Measurements from ENCODE around the gene LIMA1.
"Not testable (repeated sequence)": the region's sequence is repeated elsewhere in the genome, so short reads cannot be mapped to it uniquely, and the experiment has no call there.

LIMA1 gene

GRCh38 chr12:50185301-50185895, 97.9 kb downstream of the LIMA1 start:
- no peak for DNase-seq

- DNase-seq = no peak
Measured at GRCh38 chr12:50184261-50184660, 99.1 kb downstream of the LIMA1 start.

- DNase-seq = no peak
Measured at GRCh38 chr12:50182461-50182860, 100.9 kb downstream of the LIMA1 start.

GRCh38 chr12:50181691-50182090, 101.6 kb downstream of the LIMA1 start:
- DNase-seq = no peak

GRCh38 chr12:50175716-50176026, 107.6 kb downstream of the LIMA1 start:
- DNase-seq = no peak

GRCh38 chr12:50174971-50175715, 108.2 kb downstream of the LIMA1 start:
- no peak for DNase-seq

- peak; percentile 93 for DNase-seq
Measured at GRCh38 chr12:50167049-50167828, 116.1 kb downstream of the LIMA1 start, which contains the start of gene CERS5. CERS5 (minus strand) TSS chr12:50167369; CDS start chr12:50167297, 72 bp downstream.

GRCh38 chr12:50166799-50167048, 116.6 kb downstream of the LIMA1 start:
- DNase-seq = no peak

- DNase-seq = no peak
Measured at GRCh38 chr12:50164963-50165362, 118.4 kb downstream of the LIMA1 start.

GRCh38 chr12:50162230-50162629, 121.1 kb downstream of the LIMA1 start:
- no peak for DNase-seq

GRCh38 chr12:50160643-50161042, 122.7 kb downstream of the LIMA1 start:
- DNase-seq = no peak

GRCh38 chr12:50157259-50157658, 126.1 kb downstream of the LIMA1 start:
- DNase-seq = no peak

- no peak for DNase-seq
Measured at GRCh38 chr12:50156641-50157040, 126.7 kb downstream of the LIMA1 start.

GRCh38 chr12:50154947-50155346, 128.4 kb downstream of the LIMA1 start:
- not testable (repeated sequence) for DNase-seq

- DNase-seq = no peak
Measured at GRCh38 chr12:50151047-50151687, 132.2 kb downstream of the LIMA1 start.

GRCh38 chr12:50149311-50149710, 134.0 kb downstream of the LIMA1 start:
- no peak for DNase-seq

GRCh38 chr12:50148011-50148410, 135.3 kb downstream of the LIMA1 start:
- not testable (repeated sequence) for DNase-seq

- DNase-seq = no peak
Measured at GRCh38 chr12:50147281-50147680, 136.0 kb downstream of the LIMA1 start.

GRCh38 chr12:50145439-50145838, 137.9 kb downstream of the LIMA1 start:
- DNase-seq = no peak

GRCh38 chr12:50142993-50143392, 140.3 kb downstream of the LIMA1 start:
- DNase-seq = no peak

GRCh38 chr12:50132505-50133135, 150.7 kb downstream of the LIMA1 start:
- no peak for DNase-seq

GRCh38 chr12:50129290-50129689, 154.0 kb downstream of the LIMA1 start:
- DNase-seq = no peak

- DNase-seq = no peak
Measured at GRCh38 chr12:50127546-50127945, 155.8 kb downstream of the LIMA1 start.
